Keratinocyte (primary cell): ENCODE results near the gene UBASH3B. TPM values are rescaled to one million over a fixed set of nuclear protein-coding genes. Genes with fewer than 3 reads are reported as not detected.

ENCODE experiments used
- DNase-seq: peaks from one replicate; pipeline ENCODE4 v3.0.0-alpha.2; 2011; ENCODE audit warnings: low read depth, missing footprints, low spot score
- FAIRE-seq: peaks from 2 replicates; lab custom pipeline; 2011; peaks lifted over from hg19 to GRCh38; lab: Jason Lieb, UNC
- H2AFZ ChIP-seq: 2 replicates; pipeline ENCODE4 v1.6.0; 2012; ENCODE audit warnings: low read length, control low read depth, inconsistent platforms; ENCODE audit not compliant: control insufficient read depth
- H3K27ac ChIP-seq: 2 replicates; pipeline ENCODE4 v1.5.1; 2011; ENCODE audit warnings: low read length; ENCODE audit not compliant: control insufficient read depth, insufficient read depth
- H3K27me3 ChIP-seq: 3 replicates; pipeline ENCODE4 v1.6.0; 2011; ENCODE audit warnings: low read length; ENCODE audit not compliant: control insufficient read depth, insufficient read depth; ENCODE audit errors: extremely low read depth
- H3K36me3 ChIP-seq, 2 experiments: 2 replicates in 1 of 2; 3 replicates in 1 of 2; pipeline ENCODE4 v1.5.1; 2011; ENCODE audit warnings: low read length in 2 of 2, mild to moderate bottlenecking in 1 of 2; ENCODE audit not compliant: control insufficient read depth in 2 of 2, insufficient read depth in 2 of 2; ENCODE audit errors: extremely low read depth in 1 of 2
- H3K4me1 ChIP-seq: 3 replicates; pipeline ENCODE4 v1.5.1; 2011; ENCODE audit warnings: low read length; ENCODE audit not compliant: control insufficient read depth, insufficient read depth; ENCODE audit errors: extremely low read depth
- H3K4me2 ChIP-seq: 3 replicates; pipeline ENCODE4 v1.6.0; 2011; ENCODE audit warnings: low read depth, low read length; ENCODE audit not compliant: control insufficient read depth, insufficient read depth; ENCODE audit errors: extremely low read depth
- H3K4me3 ChIP-seq, 3 experiments: fragments of 200-600 bp in 1 of 3; sonication (generic) in 1 of 3; 2 replicates in 2 of 3; 3 replicates in 1 of 3; pipeline ENCODE4 v1.5.1; 2011 to 2016; ENCODE audit warnings: low read length in 3 of 3, mild to moderate bottlenecking in 3 of 3, control low read depth in 2 of 3, inconsistent platforms in 1 of 3, low read depth in 1 of 3, mixed read lengths in 1 of 3, mixed run types in 1 of 3, moderate library complexity in 1 of 3; ENCODE audit not compliant: control insufficient read depth in 2 of 3, insufficient read depth in 2 of 3; ENCODE audit errors: extremely low read depth in 1 of 3
- H3K79me2 ChIP-seq: 2 replicates; pipeline ENCODE4 v1.6.0; 2012; ENCODE audit warnings: low read length; ENCODE audit not compliant: control insufficient read depth, insufficient read depth
- H3K9ac ChIP-seq: 3 replicates; pipeline ENCODE4 v1.6.0; 2011; ENCODE audit warnings: low read length; ENCODE audit not compliant: control insufficient read depth, insufficient read depth; ENCODE audit errors: extremely low read depth
- H3K9me1 ChIP-seq: 3 replicates; pipeline ENCODE4 v1.6.0; 2011; ENCODE audit warnings: low read length; ENCODE audit not compliant: control insufficient read depth, insufficient read depth; ENCODE audit errors: extremely low read depth
- H3K9me3 ChIP-seq: 2 replicates; pipeline ENCODE4 v1.5.1; 2012; ENCODE audit warnings: low read depth, low read length; ENCODE audit not compliant: control insufficient read depth
- H4K20me1 ChIP-seq: 3 replicates; pipeline ENCODE4 v1.6.0; 2011; ENCODE audit warnings: low read length; ENCODE audit not compliant: control insufficient read depth, insufficient read depth; ENCODE audit errors: extremely low read depth
- EZH2 ChIP-seq: IDR thresholded peaks from one replicate; pipeline ENCODE4 v1.6.1; 2012; ENCODE audit warnings: inconsistent platforms, mild to moderate bottlenecking, low read length, moderate library complexity
- dilution Hi-C: fragments of 300-500 bp; cut with MboI; formaldehyde crosslinking; loops from one replicate; pipeline ENCODE4 v1.7.0; 2020; ENCODE audit warnings: low sequenced_read_pairs; ENCODE audit not compliant: extremely low pct_ligation_motif_present
- polyA plus RNA-seq, 5 experiments: library from polyadenylated mRNA; depleted of rRNA in 3 of 5; stranded (reverse) in 3 of 5; stranded (forward) in 1 of 5; unstranded in 1 of 5; fragments of >200 nt; gene quantifications; 1 replicate in 1 of 5; 2 replicates in 3 of 5; 3 replicates in 1 of 5; pipeline versions ENCODE4 v1.2.1 to v1.2.3, GENCODE V29; 2011 to 2012; ENCODE audit warnings: missing spikeins in 2 of 5, low read depth in 1 of 5, low replicate concordance in 1 of 5
- TF ChIP-seq, protein P1 (sequence below), 3 experiments: IDR thresholded peaks in 1 of 3; conservative IDR thresholded peaks in 1 of 3; optimal IDR thresholded peaks in 1 of 3; 2 replicates in 2 of 3; 3 replicates in 1 of 3; pipeline versions ENCODE3 to v1.5.1; 2011; ENCODE audit warnings: low read length in 3 of 3, mild to moderate bottlenecking in 3 of 3, moderate library complexity in 2 of 3, control low read depth in 1 of 3, inconsistent platforms in 1 of 3; ENCODE audit not compliant: insufficient read depth in 2 of 3; ENCODE audit errors: extremely low read depth in 1 of 3

The UBASH3B gene
- polyA plus RNA-seq, 1 donor (not counting 4 experiments of a cell fraction or from before 2014, with no cell fraction given): 25.0 TPM

DNA sequence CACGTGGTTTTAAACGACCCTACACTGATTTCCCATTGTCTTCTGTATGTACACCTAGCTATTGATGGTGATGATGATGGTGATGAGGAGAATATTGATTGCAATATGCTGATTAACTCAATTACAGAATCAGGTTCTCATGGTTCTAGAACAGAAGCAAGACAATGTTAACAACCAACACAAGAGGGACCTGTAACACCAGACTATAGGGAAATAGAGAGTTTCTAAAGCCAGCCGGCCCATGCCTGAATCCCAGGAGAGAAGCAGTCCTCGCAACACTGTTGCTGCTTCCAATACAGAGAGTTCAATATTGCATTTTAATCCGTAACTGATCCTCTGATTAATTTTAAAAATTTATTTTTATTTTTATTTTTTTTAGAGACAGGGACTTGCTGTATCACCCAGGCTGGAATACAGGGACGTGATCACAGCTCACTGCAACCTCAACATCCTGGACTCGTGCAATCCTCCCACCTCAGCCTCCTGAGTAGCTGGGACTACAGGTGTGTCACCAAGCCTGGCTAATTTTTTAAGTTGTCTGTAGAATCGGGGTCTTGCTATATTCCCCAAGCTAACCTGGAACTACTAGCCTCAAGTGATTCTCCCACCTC, 22.2 kb upstream of the UBASH3B start:
- dilution Hi-C loops: no loop called here
- Histone ChIP-seq H3K27me3 (no peaks in the 10 kb centered on the region), H4K20me1 (no peaks in the 10 kb centered on the region), H3K79me2 (no peaks in the 10 kb centered on the region), H3K4me3 (no peak overlapping the region), H3K4me2 (no peak overlapping the region), H3K36me3 (no peaks in the 10 kb centered on the region), H3K27ac (no peak overlapping the region), H3K9me3 (no peaks in the 10 kb centered on the region), H3K4me1 (peaks cover 21% of the 10 kb centered on the region), H3K9ac (no peak overlapping the region), H3K9me1 (no peaks in the 10 kb centered on the region), H2AFZ (no peak overlapping the region)
- DNase-seq: no peak
- no peak for TF ChIP-seq EZH2
- TF ChIP-seq, protein P1, sequence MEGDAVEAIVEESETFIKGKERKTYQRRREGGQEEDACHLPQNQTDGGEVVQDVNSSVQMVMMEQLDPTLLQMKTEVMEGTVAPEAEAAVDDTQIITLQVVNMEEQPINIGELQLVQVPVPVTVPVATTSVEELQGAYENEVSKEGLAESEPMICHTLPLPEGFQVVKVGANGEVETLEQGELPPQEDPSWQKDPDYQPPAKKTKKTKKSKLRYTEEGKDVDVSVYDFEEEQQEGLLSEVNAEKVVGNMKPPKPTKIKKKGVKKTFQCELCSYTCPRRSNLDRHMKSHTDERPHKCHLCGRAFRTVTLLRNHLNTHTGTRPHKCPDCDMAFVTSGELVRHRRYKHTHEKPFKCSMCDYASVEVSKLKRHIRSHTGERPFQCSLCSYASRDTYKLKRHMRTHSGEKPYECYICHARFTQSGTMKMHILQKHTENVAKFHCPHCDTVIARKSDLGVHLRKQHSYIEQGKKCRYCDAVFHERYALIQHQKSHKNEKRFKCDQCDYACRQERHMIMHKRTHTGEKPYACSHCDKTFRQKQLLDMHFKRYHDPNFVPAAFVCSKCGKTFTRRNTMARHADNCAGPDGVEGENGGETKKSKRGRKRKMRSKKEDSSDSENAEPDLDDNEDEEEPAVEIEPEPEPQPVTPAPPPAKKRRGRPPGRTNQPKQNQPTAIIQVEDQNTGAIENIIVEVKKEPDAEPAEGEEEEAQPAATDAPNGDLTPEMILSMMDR (optimal IDR thresholded peaks at IDR 0.05 in 1 of 3, IDR thresholded peaks at IDR 0.05 in 1 of 3, conservative IDR thresholded peaks at IDR 0.05 in 1 of 3; ENCODE audit: extremely low read depth in 1 of 3, insufficient read depth in 2 of 3, low read length in 3 of 3): peak; percentile 45 to 56 (median 47)
- FAIRE-seq: peak; percentile 55

DNA sequence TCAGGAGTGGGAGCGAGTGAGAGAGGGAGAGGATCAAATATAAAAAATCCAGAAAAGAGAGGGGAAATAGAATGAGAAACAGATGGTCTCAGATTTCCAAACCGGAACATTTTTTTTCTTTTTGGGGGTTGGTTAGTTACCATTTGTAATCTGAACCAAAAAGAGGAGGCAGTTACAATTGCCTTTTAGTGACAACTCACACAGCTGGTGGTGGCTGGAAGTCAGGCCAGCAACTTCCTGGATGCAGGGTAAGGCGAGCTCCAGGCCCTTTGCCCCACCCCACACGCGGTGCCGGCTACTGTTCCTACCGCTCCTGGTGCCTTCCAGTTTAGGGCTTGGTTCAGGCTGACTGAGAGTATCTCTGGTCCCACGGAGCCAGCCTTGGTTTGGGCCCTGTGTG, 21.0 kb upstream of the UBASH3B start:
- H3K4me1 ChIP-seq: peaks cover 21% of the 10 kb centered on the region
- H3K4me3 ChIP-seq: no peak overlapping the region
- no peak for FAIRE-seq
- no peaks in the 10 kb centered on the region for H3K9me3 ChIP-seq
- dilution Hi-C loops: no loop called here
- no peaks in the 10 kb centered on the region for H3K27me3 ChIP-seq
- peak overlapping the region; percentile 86 for H2AFZ ChIP-seq
- H3K27ac ChIP-seq: no peak overlapping the region
- H3K4me2 ChIP-seq: no peak overlapping the region
- H3K9me1 ChIP-seq: no peaks in the 10 kb centered on the region
- H3K9ac ChIP-seq: no peak overlapping the region
- no peak for DNase-seq
- H4K20me1 ChIP-seq: no peaks in the 10 kb centered on the region
- TF ChIP-seq, protein P1 (optimal IDR thresholded peaks at IDR 0.05 in 1 of 3, IDR thresholded peaks at IDR 0.05 in 1 of 3, conservative IDR thresholded peaks at IDR 0.05 in 1 of 3; ENCODE audit: extremely low read depth in 1 of 3, insufficient read depth in 2 of 3, low read length in 3 of 3): no peak
- TF ChIP-seq EZH2: no peak
- H3K79me2 ChIP-seq: no peaks in the 10 kb centered on the region
- no peaks in the 10 kb centered on the region for H3K36me3 ChIP-seq
